ENCODE results near the gene GNAT2.

The GNAT2 gene

DNA sequence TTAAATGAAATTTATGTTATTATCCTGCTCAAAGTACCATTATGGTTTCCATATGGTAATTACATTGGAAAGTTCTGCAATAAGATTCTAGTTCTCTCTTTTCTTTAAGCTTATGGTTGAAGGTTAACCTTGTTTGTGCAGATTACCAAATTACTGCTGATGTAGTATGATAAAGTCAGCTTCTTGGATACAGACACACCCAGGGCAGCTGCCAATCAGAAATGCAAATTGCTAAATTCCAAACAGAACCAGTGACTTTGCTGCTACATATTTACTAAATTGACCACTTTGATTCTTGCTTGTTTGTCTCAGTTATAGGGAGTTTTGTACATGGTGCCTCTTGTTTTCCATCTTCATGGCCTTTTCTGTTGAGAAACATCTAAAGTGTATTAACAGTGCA lies 26.5 kb downstream of the GNAT2 start:
- Histone ChIP-seq H3K27ac (ENCODE audit: low read depth, low read length) (no peak overlapping the region), H3K9me2 (replicated peaks; ENCODE audit: control insufficient read depth, low read length) (no peaks in the 10 kb centered on the region), H3F3A (ENCODE audit: control insufficient read depth, insufficient read depth) (no peaks in the 10 kb centered on the region), H3K4me3 (ENCODE audit: low read length) (no peak overlapping the region), H3K79me2 (ENCODE audit: control insufficient read depth, low read length) (no peaks in the 10 kb centered on the region), H3K27me3 (ENCODE audit: control insufficient read depth, low read length) (no peaks in the 10 kb centered on the region), H3K4me1 (ENCODE audit: control insufficient read depth, low read length) (no peaks in the 10 kb centered on the region), H3K36me3 (ENCODE audit: control insufficient read depth, low read length) (peaks cover 48% of the 10 kb centered on the region), H3K4me2 (ENCODE audit: low read length) (no peak overlapping the region), H3K9me3 (ENCODE audit: control insufficient read depth, insufficient read depth, low read length) (no peaks in the 10 kb centered on the region), H4K20me1 (ENCODE audit: control insufficient read depth, insufficient read depth, low read depth, low read length) (no peaks in the 10 kb centered on the region)
- TF ChIP-seq EZH2phosphoT487 (IDR thresholded peaks at IDR 0.05; ENCODE audit: borderline replicate concordance, low read length) = no peak
- TF ChIP-seq, protein P1, sequence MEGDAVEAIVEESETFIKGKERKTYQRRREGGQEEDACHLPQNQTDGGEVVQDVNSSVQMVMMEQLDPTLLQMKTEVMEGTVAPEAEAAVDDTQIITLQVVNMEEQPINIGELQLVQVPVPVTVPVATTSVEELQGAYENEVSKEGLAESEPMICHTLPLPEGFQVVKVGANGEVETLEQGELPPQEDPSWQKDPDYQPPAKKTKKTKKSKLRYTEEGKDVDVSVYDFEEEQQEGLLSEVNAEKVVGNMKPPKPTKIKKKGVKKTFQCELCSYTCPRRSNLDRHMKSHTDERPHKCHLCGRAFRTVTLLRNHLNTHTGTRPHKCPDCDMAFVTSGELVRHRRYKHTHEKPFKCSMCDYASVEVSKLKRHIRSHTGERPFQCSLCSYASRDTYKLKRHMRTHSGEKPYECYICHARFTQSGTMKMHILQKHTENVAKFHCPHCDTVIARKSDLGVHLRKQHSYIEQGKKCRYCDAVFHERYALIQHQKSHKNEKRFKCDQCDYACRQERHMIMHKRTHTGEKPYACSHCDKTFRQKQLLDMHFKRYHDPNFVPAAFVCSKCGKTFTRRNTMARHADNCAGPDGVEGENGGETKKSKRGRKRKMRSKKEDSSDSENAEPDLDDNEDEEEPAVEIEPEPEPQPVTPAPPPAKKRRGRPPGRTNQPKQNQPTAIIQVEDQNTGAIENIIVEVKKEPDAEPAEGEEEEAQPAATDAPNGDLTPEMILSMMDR (IDR thresholded peaks at IDR 0.05; ENCODE audit: low read depth, low read length, poor library complexity, severe bottlenecking) = no peak

DNA sequence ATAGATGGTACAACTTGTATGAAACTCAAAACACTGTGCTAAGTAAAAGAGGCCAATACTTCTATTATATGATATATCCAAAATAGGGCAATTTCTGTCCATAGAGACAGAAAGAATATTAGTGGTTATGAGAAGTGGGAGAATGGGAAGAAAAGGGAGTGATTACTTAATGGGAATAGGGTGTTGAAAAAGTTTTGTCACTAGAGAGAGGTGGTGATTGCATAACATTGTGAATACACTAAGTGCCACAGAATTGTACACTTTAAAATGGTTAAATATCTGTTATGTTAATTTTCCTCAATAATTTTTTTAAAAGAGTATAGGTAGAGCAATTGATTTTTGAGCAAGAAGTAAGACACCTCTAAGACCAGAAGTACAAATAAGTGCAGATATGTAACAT lies 29.7 kb downstream of the GNAT2 start:
- Histone ChIP-seq H3K4me1 (ENCODE audit: control insufficient read depth, low read length) (no peaks in the 10 kb centered on the region), H3F3A (ENCODE audit: control insufficient read depth, insufficient read depth) (no peaks in the 10 kb centered on the region), H3K36me3 (ENCODE audit: control insufficient read depth, low read length) (peaks cover 69% of the 10 kb centered on the region), H3K4me2 (ENCODE audit: low read length) (no peak overlapping the region), H3K27ac (ENCODE audit: low read depth, low read length) (no peak overlapping the region), H3K27me3 (ENCODE audit: control insufficient read depth, low read length) (no peaks in the 10 kb centered on the region), H3K4me3 (ENCODE audit: low read length) (no peak overlapping the region), H3K79me2 (ENCODE audit: control insufficient read depth, low read length) (no peaks in the 10 kb centered on the region), H4K20me1 (ENCODE audit: control insufficient read depth, insufficient read depth, low read depth, low read length) (no peaks in the 10 kb centered on the region), H3K9me2 (replicated peaks; ENCODE audit: control insufficient read depth, low read length) (no peaks in the 10 kb centered on the region), H3K9me3 (ENCODE audit: control insufficient read depth, insufficient read depth, low read length) (no peaks in the 10 kb centered on the region)
- no peak for TF ChIP-seq EZH2phosphoT487 (IDR thresholded peaks at IDR 0.05; ENCODE audit: borderline replicate concordance, low read length)
- TF ChIP-seq, protein P1 (IDR thresholded peaks at IDR 0.05; ENCODE audit: low read depth, low read length, poor library complexity, severe bottlenecking) = no peak

DNA sequence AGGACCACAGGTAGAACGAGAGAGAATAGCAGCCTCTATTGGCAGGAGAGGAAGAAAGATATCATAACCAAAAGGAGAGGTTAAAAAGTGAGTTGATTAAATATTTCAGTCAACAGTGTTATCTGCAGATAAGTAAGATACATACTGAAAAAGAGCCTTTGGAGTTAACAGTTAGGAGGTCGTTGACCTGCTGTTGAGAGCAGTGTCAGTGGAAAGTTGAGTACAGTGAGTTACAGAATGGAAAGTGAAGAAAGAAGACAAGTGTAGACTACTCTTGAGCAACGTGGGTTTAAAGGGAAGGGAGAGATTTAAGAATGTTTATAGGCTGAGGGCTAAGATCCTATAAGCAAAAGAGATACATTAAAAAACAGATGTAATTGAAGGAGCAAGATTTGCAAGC lies 30.2 kb downstream of the GNAT2 start:
- Histone ChIP-seq H3K79me2 (ENCODE audit: control insufficient read depth, low read length) (no peaks in the 10 kb centered on the region), H4K20me1 (ENCODE audit: control insufficient read depth, insufficient read depth, low read depth, low read length) (no peaks in the 10 kb centered on the region), H3K9me3 (ENCODE audit: control insufficient read depth, insufficient read depth, low read length) (no peaks in the 10 kb centered on the region), H3K9me2 (replicated peaks; ENCODE audit: control insufficient read depth, low read length) (no peaks in the 10 kb centered on the region), H3K27me3 (ENCODE audit: control insufficient read depth, low read length) (no peaks in the 10 kb centered on the region), H3K4me1 (ENCODE audit: control insufficient read depth, low read length) (no peaks in the 10 kb centered on the region), H3K4me3 (ENCODE audit: low read length) (no peak overlapping the region), H3K27ac (ENCODE audit: low read depth, low read length) (no peak overlapping the region), H3F3A (ENCODE audit: control insufficient read depth, insufficient read depth) (no peaks in the 10 kb centered on the region), H3K4me2 (ENCODE audit: low read length) (no peak overlapping the region), H3K36me3 (ENCODE audit: control insufficient read depth, low read length) (peaks cover 72% of the 10 kb centered on the region)
- no peak for TF ChIP-seq EZH2phosphoT487 (IDR thresholded peaks at IDR 0.05; ENCODE audit: borderline replicate concordance, low read length)
- TF ChIP-seq, protein P1 (IDR thresholded peaks at IDR 0.05; ENCODE audit: low read depth, low read length, poor library complexity, severe bottlenecking) = no peak

DNA sequence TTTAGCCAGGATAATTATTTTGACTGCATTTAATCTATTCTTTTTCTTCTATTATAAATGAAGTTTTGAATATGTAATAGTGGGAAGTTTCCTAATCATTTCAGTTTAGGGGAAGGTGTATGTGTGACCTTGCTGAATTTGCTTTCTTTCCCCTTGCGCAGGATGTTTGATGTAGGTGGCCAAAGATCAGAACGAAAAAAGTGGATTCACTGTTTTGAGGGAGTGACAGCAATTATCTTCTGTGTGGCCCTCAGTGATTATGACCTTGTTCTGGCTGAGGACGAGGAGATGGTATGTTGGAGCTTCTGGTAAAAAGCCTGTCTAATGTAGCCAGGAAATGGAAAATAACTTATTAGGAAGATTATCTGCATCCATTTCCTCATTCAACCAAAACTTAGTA lies 33.4 kb downstream of the GNAT2 start:
- no peak overlapping the region for H3K4me3 ChIP-seq (ENCODE audit: low read length)
- H3K79me2 ChIP-seq (ENCODE audit: control insufficient read depth, low read length) = no peaks in the 10 kb centered on the region
- no peak overlapping the region for H3K27ac ChIP-seq (ENCODE audit: low read depth, low read length)
- H3K4me1 ChIP-seq (ENCODE audit: control insufficient read depth, low read length) = no peaks in the 10 kb centered on the region
- no peaks in the 10 kb centered on the region for H3K9me2 ChIP-seq (replicated peaks; ENCODE audit: control insufficient read depth, low read length)
- no peak overlapping the region for H3K4me2 ChIP-seq (ENCODE audit: low read length)
- no peaks in the 10 kb centered on the region for H4K20me1 ChIP-seq (ENCODE audit: control insufficient read depth, insufficient read depth, low read depth, low read length)
- no peaks in the 10 kb centered on the region for H3F3A ChIP-seq (ENCODE audit: control insufficient read depth, insufficient read depth)
- no peak for TF ChIP-seq EZH2phosphoT487 (IDR thresholded peaks at IDR 0.05; ENCODE audit: borderline replicate concordance, low read length)
- TF ChIP-seq, protein P1 (IDR thresholded peaks at IDR 0.05; ENCODE audit: low read depth, low read length, poor library complexity, severe bottlenecking) = no peak
- no peaks in the 10 kb centered on the region for H3K9me3 ChIP-seq (ENCODE audit: control insufficient read depth, insufficient read depth, low read length)
- peaks cover 57% of the 10 kb centered on the region for H3K36me3 ChIP-seq (ENCODE audit: control insufficient read depth, low read length)
- no peaks in the 10 kb centered on the region for H3K27me3 ChIP-seq (ENCODE audit: control insufficient read depth, low read length)
